H1 (cell line): Measurements from ENCODE around the gene GGT6. TPM values are rescaled to one million over a fixed set of nuclear protein-coding genes. Genes with fewer than 3 reads are reported as not detected.

Experiments
- KDM5A ChIP-seq: fragments of 200-600 bp; IDR thresholded peaks from 2 replicates; pipeline ENCODE4 v1.7.1; 2012; ENCODE audit warnings: mild to moderate bottlenecking, low read length, inconsistent platforms, mixed read lengths
- SAP30 ChIP-seq: fragments of 300-600 bp; sonication (generic); IDR thresholded peaks from 2 replicates; pipeline ENCODE4 v1.7.1; 2012; ENCODE audit warnings: low read length, moderate library complexity, mild to moderate bottlenecking, inconsistent platforms; ENCODE audit not compliant: insufficient read depth, insufficient replicate concordance
- polyA plus RNA-seq, 7 experiments: library from polyadenylated mRNA; depleted of rRNA in 3 of 7; stranded (reverse) in 5 of 7; unstranded in 2 of 7; fragments of >200 nt in 5 of 7; fragments of 200-250 nt in 2 of 7; gene quantifications; 1 replicate in 5 of 7; 2 replicates in 1 of 7; 4 replicates in 1 of 7; pipeline versions ENCODE4 v1.2.1 to v1.2.3, GENCODE V29; 2011 to 2013; ENCODE audit warnings: missing spikeins in 2 of 7, mixed read lengths in 2 of 7
- total RNA-seq: library from RNA; stranded (reverse); fragmentation: NEBNext Ultra II Directional; extraction: Animal tissue kit (Norgen Biotek cat#: 25700); gene quantifications from 2 replicates; pipeline ENCODE4 v1.2.1, GENCODE V29; 2021

The GGT6 gene
- total and polyA plus RNA-seq, 2 of the 8 experiments (the other 6 are each of a cell fraction or from before 2014, with no cell fraction given), result 0.18 TPM; not detected in 1

DNA sequence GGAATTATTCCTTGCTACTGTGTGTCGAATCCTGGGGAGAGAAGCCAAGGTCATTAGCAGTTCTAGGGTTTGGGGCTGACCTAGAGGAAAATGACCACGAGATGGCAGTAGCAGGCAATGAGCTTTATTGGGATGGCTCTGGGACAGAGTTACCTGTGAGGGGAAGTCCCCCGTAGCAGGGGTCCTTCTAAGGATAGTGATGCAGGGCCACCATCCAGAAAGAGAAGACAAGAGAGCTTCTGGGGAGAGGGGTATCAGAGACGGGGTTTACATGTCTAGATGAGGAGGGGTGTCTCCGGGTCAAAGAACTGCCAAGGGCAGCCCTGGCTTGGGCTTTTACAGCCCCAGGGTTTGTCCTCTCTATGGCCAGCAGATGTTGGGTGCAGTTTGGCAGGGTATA lies 6.4 kb upstream of the GGT6 start (continued):
- TF ChIP-seq SAP30 (no peak), KDM5A (no peak)
